ENCODE measurements around the gene KCNH5. TPM values are rescaled to one million over a fixed set of nuclear protein-coding genes. Genes with fewer than 3 reads are reported as not detected.

The KCNH5 gene
- total RNA-seq, 2 experiments from 2014 or later, result not detected

GRCh38 chr14:63032641-63033040, 12.6 kb downstream of the KCNH5 start:
- H3K9me3 Mint-ChIP-seq (ENCODE audit: low read depth), result no peaks in the 10 kb centered on the region
- H3K36me3 Mint-ChIP-seq, result no peaks in the 10 kb centered on the region
- no peak overlapping the region for H3K4me3 Mint-ChIP-seq
- no peak for ATAC-seq
- CTCF ChIA-PET, result no interaction called here
- no peak overlapping the region for H3K27ac Mint-ChIP-seq
- no peak for DNase-seq
- no peaks in the 10 kb centered on the region for H3K4me1 Mint-ChIP-seq
- no peaks in the 10 kb centered on the region for H3K27me3 Mint-ChIP-seq

GRCh38 chr14:63032076-63032475, 13.2 kb downstream of the KCNH5 start:
- DNase-seq, result no peak
- no peak overlapping the region for H3K27ac Mint-ChIP-seq
- CTCF ChIA-PET, result no interaction called here
- H3K4me3 Mint-ChIP-seq, result no peak overlapping the region
- no peaks in the 10 kb centered on the region for H3K9me3 Mint-ChIP-seq (ENCODE audit: low read depth)
- H3K4me1 Mint-ChIP-seq, result no peaks in the 10 kb centered on the region
- no peaks in the 10 kb centered on the region for H3K27me3 Mint-ChIP-seq
- ATAC-seq, result no peak
- no peaks in the 10 kb centered on the region for H3K36me3 Mint-ChIP-seq

- no peaks in the 10 kb centered on the region for H3K27me3 Mint-ChIP-seq
- H3K9me3 Mint-ChIP-seq (ENCODE audit: low read depth), result no peaks in the 10 kb centered on the region
- H3K36me3 Mint-ChIP-seq, result no peaks in the 10 kb centered on the region
- CTCF ChIA-PET, result no interaction called here
- H3K4me3 Mint-ChIP-seq, result no peak overlapping the region
- ATAC-seq, result no peak
- no peak overlapping the region for H3K27ac Mint-ChIP-seq
- no peak for DNase-seq
- H3K4me1 Mint-ChIP-seq, result no peaks in the 10 kb centered on the region
These were observed 15.1 kb downstream of the KCNH5 start for GRCh38 chr14:63030113-63030512.

GRCh38 chr14:63027719-63028118, 17.5 kb downstream of the KCNH5 start:
- Mint-ChIP-seq H3K27me3 (no peaks in the 10 kb centered on the region), H3K27ac (no peak overlapping the region), H3K9me3 (ENCODE audit: low read depth) (peaks cover 2% of the 10 kb centered on the region), H3K4me3 (no peak overlapping the region), H3K36me3 (no peaks in the 10 kb centered on the region), H3K4me1 (no peaks in the 10 kb centered on the region)
- ATAC-seq, result no peak
- DNase-seq, result no peak
- CTCF ChIA-PET, result no interaction called here

GRCh38 chr14:63026491-63026890, 18.8 kb downstream of the KCNH5 start:
- Mint-ChIP-seq H3K27ac (no peak overlapping the region), H3K27me3 (no peaks in the 10 kb centered on the region), H3K36me3 (no peaks in the 10 kb centered on the region), H3K4me1 (no peaks in the 10 kb centered on the region), H3K9me3 (ENCODE audit: low read depth) (peaks cover 2% of the 10 kb centered on the region), H3K4me3 (no peak overlapping the region)
- CTCF ChIA-PET, result no interaction called here
- no peak for ATAC-seq
- no peak for DNase-seq

GRCh38 chr14:63014621-63015020, 30.6 kb downstream of the KCNH5 start:
- Mint-ChIP-seq H3K4me3 (no peak overlapping the region), H3K36me3 (no peaks in the 10 kb centered on the region), H3K27ac (no peak overlapping the region), H3K4me1 (no peaks in the 10 kb centered on the region), H3K27me3 (no peaks in the 10 kb centered on the region), H3K9me3 (ENCODE audit: low read depth) (no peaks in the 10 kb centered on the region)
- DNase-seq, result no peak
- CTCF ChIA-PET, result no interaction called here
- ATAC-seq, result no peak

GRCh38 chr14:63012171-63012570, 33.1 kb downstream of the KCNH5 start:
- no peaks in the 10 kb centered on the region for H3K9me3 Mint-ChIP-seq (ENCODE audit: low read depth)
- H3K27me3 Mint-ChIP-seq, result no peaks in the 10 kb centered on the region
- no peak overlapping the region for H3K4me3 Mint-ChIP-seq
- no peak for DNase-seq
- H3K4me1 Mint-ChIP-seq, result no peaks in the 10 kb centered on the region
- no peak for ATAC-seq
- CTCF ChIA-PET, result no interaction called here
- no peak overlapping the region for H3K27ac Mint-ChIP-seq
- no peaks in the 10 kb centered on the region for H3K36me3 Mint-ChIP-seq

GRCh38 chr14:63011623-63012022, 33.6 kb downstream of the KCNH5 start:
- CTCF ChIA-PET, result no interaction called here
- Mint-ChIP-seq H3K9me3 (ENCODE audit: low read depth) (no peaks in the 10 kb centered on the region), H3K4me3 (no peak overlapping the region), H3K4me1 (no peaks in the 10 kb centered on the region), H3K36me3 (no peaks in the 10 kb centered on the region), H3K27me3 (no peaks in the 10 kb centered on the region), H3K27ac (no peak overlapping the region)
- no peak for ATAC-seq
- DNase-seq, result no peak

- DNase-seq (no peak), ATAC-seq (no peak)
- CTCF ChIA-PET, result no interaction called here
- no peaks in the 10 kb centered on the region for H3K4me1 Mint-ChIP-seq
- H3K36me3 Mint-ChIP-seq, result no peaks in the 10 kb centered on the region
- H3K27me3 Mint-ChIP-seq, result no peaks in the 10 kb centered on the region
- no peaks in the 10 kb centered on the region for H3K9me3 Mint-ChIP-seq (ENCODE audit: low read depth)
- no peak overlapping the region for H3K4me3 Mint-ChIP-seq
- H3K27ac Mint-ChIP-seq, result no peak overlapping the region
These were observed 35.8 kb downstream of the KCNH5 start for GRCh38 chr14:63009495-63009894.

GRCh38 chr14:63006531-63006930, 38.7 kb downstream of the KCNH5 start:
- Mint-ChIP-seq H3K27me3 (no peaks in the 10 kb centered on the region), H3K27ac (no peak overlapping the region), H3K9me3 (ENCODE audit: low read depth) (no peaks in the 10 kb centered on the region), H3K4me3 (no peak overlapping the region), H3K4me1 (no peaks in the 10 kb centered on the region), H3K36me3 (no peaks in the 10 kb centered on the region)
- ATAC-seq, result no peak
- DNase-seq, result no peak
- CTCF ChIA-PET, result no interaction called here

- ATAC-seq (no peak), DNase-seq (no peak)
- no peaks in the 10 kb centered on the region for H3K36me3 Mint-ChIP-seq
- no peaks in the 10 kb centered on the region for H3K27me3 Mint-ChIP-seq
- H3K9me3 Mint-ChIP-seq (ENCODE audit: low read depth), result no peaks in the 10 kb centered on the region
- no peak overlapping the region for H3K27ac Mint-ChIP-seq
- no peak overlapping the region for H3K4me3 Mint-ChIP-seq
- CTCF ChIA-PET, result no interaction called here
- no peaks in the 10 kb centered on the region for H3K4me1 Mint-ChIP-seq
These were observed 51.2 kb downstream of the KCNH5 start for GRCh38 chr14:62994096-62994495.

- Mint-ChIP-seq H3K4me3 (no peak overlapping the region), H3K27me3 (no peaks in the 10 kb centered on the region), H3K4me1 (no peaks in the 10 kb centered on the region), H3K36me3 (no peaks in the 10 kb centered on the region), H3K9me3 (ENCODE audit: low read depth) (no peaks in the 10 kb centered on the region), H3K27ac (no peak overlapping the region)
- CTCF ChIA-PET, result no interaction called here
- ATAC-seq, result no peak
- DNase-seq, result no peak
These were observed 56.3 kb downstream of the KCNH5 start for GRCh38 chr14:62988967-62989366.

GRCh38 chr14:62983821-62984220, 61.4 kb downstream of the KCNH5 start:
- CTCF ChIA-PET, result no interaction called here
- DNase-seq, result no peak
- ATAC-seq, result no peak
- H3K27ac Mint-ChIP-seq, result no peak overlapping the region
- no peaks in the 10 kb centered on the region for H3K36me3 Mint-ChIP-seq
- peaks cover 5% of the 10 kb centered on the region for H3K9me3 Mint-ChIP-seq (ENCODE audit: low read depth)
- H3K4me3 Mint-ChIP-seq, result no peak overlapping the region
- H3K4me1 Mint-ChIP-seq, result no peaks in the 10 kb centered on the region
- H3K27me3 Mint-ChIP-seq, result no peaks in the 10 kb centered on the region

GRCh38 chr14:62980693-62981092, 64.6 kb downstream of the KCNH5 start:
- no peaks in the 10 kb centered on the region for H3K27me3 Mint-ChIP-seq
- no peaks in the 10 kb centered on the region for H3K4me1 Mint-ChIP-seq
- DNase-seq, result no peak
- H3K36me3 Mint-ChIP-seq, result no peaks in the 10 kb centered on the region
- ATAC-seq, result no peak
- H3K9me3 Mint-ChIP-seq (ENCODE audit: low read depth), result peaks cover 6% of the 10 kb centered on the region
- CTCF ChIA-PET, result no interaction called here
- no peak overlapping the region for H3K4me3 Mint-ChIP-seq
- no peak overlapping the region for H3K27ac Mint-ChIP-seq

GRCh38 chr14:62957562-62957961, 87.7 kb downstream of the KCNH5 start:
- DNase-seq (no peak), ATAC-seq (no peak)
- no peaks in the 10 kb centered on the region for H3K4me1 Mint-ChIP-seq
- no peaks in the 10 kb centered on the region for H3K9me3 Mint-ChIP-seq (ENCODE audit: low read depth)
- CTCF ChIA-PET, result no interaction called here
- H3K27ac Mint-ChIP-seq, result no peak overlapping the region
- H3K27me3 Mint-ChIP-seq, result no peaks in the 10 kb centered on the region
- no peaks in the 10 kb centered on the region for H3K36me3 Mint-ChIP-seq
- H3K4me3 Mint-ChIP-seq, result no peak overlapping the region
